CD4-positive, CD25-positive, alpha-beta regulatory T cell (primary cell): Measurements from ENCODE around the gene RET. TPM values are rescaled to one million over a fixed set of nuclear protein-coding genes. Genes with fewer than 3 reads are reported as not detected.

Experiments used
- ATAC-seq, 2 donors: fragments of 150-1000 bp; cut with Tn5 transposase; one replicate each; pipeline ENCODE4 v1.10.0; 2021; ENCODE audit warnings: low read depth in 2 of 2, moderate number of reproducible peaks in 2 of 2, moderate library complexity in 1 of 2
- DNase-seq, 3 donors: peaks; one replicate each; pipeline versions ENCODE4 v3.0.0 to v3.0.0-alpha.2; 2012 to 2022; ENCODE audit warnings: mixed read lengths in 1 of 3
- H3K27ac ChIP-seq: one replicate; pipeline ENCODE4 v1.7.0; 2013; ENCODE audit warnings: mild to moderate bottlenecking, low read length; ENCODE audit not compliant: insufficient read depth, poor library complexity, severe bottlenecking
- H3K27me3 ChIP-seq: one replicate; pipeline ENCODE4 v1.7.0; 2013; ENCODE audit warnings: low read length; ENCODE audit not compliant: control insufficient read depth, insufficient read depth
- H3K36me3 ChIP-seq: one replicate; pipeline ENCODE4 v1.7.0; 2013; ENCODE audit warnings: mild to moderate bottlenecking, low read length, moderate library complexity; ENCODE audit not compliant: control insufficient read depth, insufficient read depth
- H3K4me1 ChIP-seq: 2 replicates; pipeline ENCODE4 v1.7.0; 2013; ENCODE audit warnings: mild to moderate bottlenecking, low read length; ENCODE audit not compliant: insufficient read depth, control insufficient read depth, poor library complexity, severe bottlenecking
- H3K4me3 ChIP-seq: one replicate; pipeline ENCODE4 v1.7.0; 2013; ENCODE audit warnings: low read depth, mild to moderate bottlenecking, low read length, moderate library complexity
- H3K9me3 ChIP-seq, 2 experiments: 1 replicate in 1 of 2; 2 replicates in 1 of 2; pipeline ENCODE4 v1.7.0; 2013; ENCODE audit warnings: low read length in 2 of 2, mild to moderate bottlenecking in 1 of 2, moderate library complexity in 1 of 2; ENCODE audit not compliant: control insufficient read depth in 2 of 2
- H3K27ac Mint-ChIP-seq, 3 donors: one replicate each; pipeline ENCODE4 v1.8.0; 2020 to 2022; ENCODE audit warnings: mild to moderate bottlenecking in 3 of 3, mixed read lengths in 3 of 3, moderate library complexity in 2 of 3
- H3K27me3 Mint-ChIP-seq: one replicate; pipeline ENCODE4 v1.8.0; 2022; ENCODE audit warnings: mild to moderate bottlenecking, mixed read lengths
- H3K36me3 Mint-ChIP-seq: one replicate; pipeline ENCODE4 v1.8.0; 2020; ENCODE audit warnings: mixed read lengths
- H3K4me1 Mint-ChIP-seq, 4 donors: one replicate each; pipeline ENCODE4 v1.8.0; 2020 to 2022; ENCODE audit warnings: mixed read lengths in 4 of 4, mild to moderate bottlenecking in 1 of 4
- H3K4me3 Mint-ChIP-seq, 4 donors: one replicate each; pipeline ENCODE4 v1.8.0; 2020 to 2022; ENCODE audit warnings: mild to moderate bottlenecking in 4 of 4, mixed read lengths in 4 of 4, moderate library complexity in 3 of 4
- H3K9me3 Mint-ChIP-seq, 7 donors: one replicate each; pipeline ENCODE4 v1.8.0; 2020 to 2022; ENCODE audit warnings: mixed read lengths in 7 of 7, mild to moderate bottlenecking in 3 of 7, moderate library complexity in 2 of 7
- polyA plus RNA-seq, 4 donors: library from polyadenylated mRNA; unstranded; fragments of 300-500 nt; fragmentation: Illumina TruSeq; gene quantifications; one replicate each; pipeline ENCODE4 v1.2.3, GENCODE V29; 2021
- total RNA-seq: library from RNA; stranded (reverse); gene quantifications from one replicate; pipeline ENCODE4 v1.2.3, GENCODE V29; 2022

RET gene
- total and polyA plus RNA-seq, 5 donors from 2014 or later = 0.37 TPM; not detected in 4

DNA sequence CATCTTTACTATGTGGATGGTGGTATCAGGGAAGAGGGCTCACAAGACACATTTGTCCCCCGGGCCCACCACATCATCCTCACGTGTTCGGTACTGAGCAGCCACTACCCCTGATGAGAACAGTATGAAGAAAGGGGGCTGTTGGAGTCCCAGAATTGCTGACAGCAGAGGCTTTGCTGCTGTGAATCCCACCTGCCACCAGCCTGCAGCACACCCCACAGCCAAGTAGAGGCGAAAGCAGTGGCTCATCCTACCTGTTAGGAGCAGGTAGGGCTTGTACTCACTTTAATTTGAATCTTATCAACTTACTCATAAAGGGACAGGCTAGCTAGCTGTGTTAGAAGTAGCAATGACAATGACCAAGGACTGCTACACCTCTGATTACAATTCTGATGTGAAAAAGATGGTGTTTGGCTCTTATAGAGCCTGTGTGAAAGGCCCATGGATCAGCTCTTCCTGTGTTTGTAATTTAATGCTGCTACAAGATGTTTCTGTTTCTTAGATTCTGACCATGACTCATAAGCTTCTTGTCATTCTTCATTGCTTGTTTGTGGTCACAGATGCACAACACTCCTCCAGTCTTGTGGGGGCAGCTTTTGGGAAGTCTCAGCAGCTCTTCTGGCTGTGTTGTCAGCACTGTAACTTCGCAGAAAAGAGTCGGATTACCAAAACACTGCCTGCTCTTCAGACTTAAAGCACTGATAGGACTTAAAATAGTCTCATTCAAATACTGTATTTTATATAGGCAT, 52.3 kb downstream of the RET start:
- DNase-seq (peak in 1 of 3 donors; percentile 64), ATAC-seq (peak; percentile 43 to 54)
- Histone ChIP-seq H3K9me3 (no peaks in the 10 kb centered on the region), H3K27me3 (no peaks in the 10 kb centered on the region), H3K27ac (no peak overlapping the region), H3K4me1 (peaks cover 14% of the 10 kb centered on the region), H3K36me3 (no peaks in the 10 kb centered on the region), H3K4me3 (no peak overlapping the region)
- H3K4me3 Mint-ChIP-seq = no peak overlapping the region
- no peaks in the 10 kb centered on the region for H3K27me3 Mint-ChIP-seq
- H3K4me1 Mint-ChIP-seq = peaks cover 4 to 31% (median 11%) of the 10 kb centered on the region in 4 donors
- no peaks in the 10 kb centered on the region for H3K36me3 Mint-ChIP-seq
- H3K27ac Mint-ChIP-seq = peak overlapping the region; percentile 74 to 84 (median 78)
- H3K9me3 Mint-ChIP-seq = no peaks in the 10 kb centered on the region

- Histone ChIP-seq H3K27me3 (no peaks in the 10 kb centered on the region), H3K36me3 (no peaks in the 10 kb centered on the region), H3K4me3 (no peak overlapping the region), H3K4me1 (peaks cover 14% of the 10 kb centered on the region), H3K9me3 (no peaks in the 10 kb centered on the region), H3K27ac (no peak overlapping the region)
- Mint-ChIP-seq H3K27me3 (no peaks in the 10 kb centered on the region), H3K27ac (no peak overlapping the region), H3K4me1 (peaks cover 6 to 34% (median 18%) of the 10 kb centered on the region in 4 donors), H3K9me3 (no peaks in the 10 kb centered on the region), H3K4me3 (no peak overlapping the region), H3K36me3 (no peaks in the 10 kb centered on the region)
- DNase-seq (no peak), ATAC-seq (no peak)
Observed at GRCh38 chr10:43130770-43131171, 53.9 kb downstream of the RET start.

DNA sequence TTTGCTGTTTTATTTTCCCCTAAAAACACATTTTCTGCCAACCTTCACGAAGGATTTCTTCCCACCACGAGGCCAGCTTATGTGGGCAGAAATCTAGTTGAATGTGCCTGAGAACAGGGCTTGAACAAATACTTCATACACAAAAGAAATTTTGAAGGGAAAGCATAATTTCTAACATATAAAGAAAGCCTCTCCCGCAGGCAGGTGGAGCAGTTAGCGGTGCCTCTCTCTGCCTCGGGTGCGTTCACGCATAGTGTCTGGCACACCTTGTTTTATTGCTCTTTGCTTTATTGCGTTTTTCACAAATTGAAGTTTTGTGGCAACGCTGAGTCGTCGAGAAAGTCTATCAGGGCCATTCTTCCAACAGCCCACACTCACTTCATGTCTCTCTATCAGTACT, 54.4 kb downstream of the RET start:
- no peaks in the 10 kb centered on the region for H3K9me3 Mint-ChIP-seq
- no peak for DNase-seq
- no peak overlapping the region for H3K4me3 ChIP-seq
- H3K4me3 Mint-ChIP-seq = no peak overlapping the region
- peaks cover 10 to 37% (median 23%) of the 10 kb centered on the region in 4 donors for H3K4me1 Mint-ChIP-seq
- no peak overlapping the region for H3K27ac Mint-ChIP-seq
- H3K27me3 ChIP-seq = no peaks in the 10 kb centered on the region
- peaks cover 14% of the 10 kb centered on the region for H3K4me1 ChIP-seq
- no peak overlapping the region for H3K27ac ChIP-seq
- H3K9me3 ChIP-seq = no peaks in the 10 kb centered on the region
- no peak for ATAC-seq
- H3K36me3 ChIP-seq = no peaks in the 10 kb centered on the region
- no peaks in the 10 kb centered on the region for H3K27me3 Mint-ChIP-seq
- no peaks in the 10 kb centered on the region for H3K36me3 Mint-ChIP-seq

- Mint-ChIP-seq H3K4me1 (peaks cover 6 to 37% (median 21%) of the 10 kb centered on the region in 4 donors), H3K36me3 (no peaks in the 10 kb centered on the region), H3K27me3 (no peaks in the 10 kb centered on the region), H3K27ac (no peak overlapping the region), H3K4me3 (no peak overlapping the region), H3K9me3 (no peaks in the 10 kb centered on the region)
- peaks cover 7% of the 10 kb centered on the region for H3K4me1 ChIP-seq
- no peak overlapping the region for H3K27ac ChIP-seq
- H3K27me3 ChIP-seq = no peaks in the 10 kb centered on the region
- no peaks in the 10 kb centered on the region for H3K9me3 ChIP-seq
- ATAC-seq (no peak), DNase-seq (no peak)
- H3K4me3 ChIP-seq = no peak overlapping the region
- H3K36me3 ChIP-seq = no peaks in the 10 kb centered on the region
Observed at GRCh38 chr10:43131906-43132305, 55.0 kb downstream of the RET start.

- Histone ChIP-seq H3K27me3 (no peaks in the 10 kb centered on the region), H3K4me3 (no peak overlapping the region), H3K4me1 (peaks cover 11% of the 10 kb centered on the region), H3K36me3 (no peaks in the 10 kb centered on the region), H3K27ac (no peak overlapping the region), H3K9me3 (no peaks in the 10 kb centered on the region)
- H3K27me3 Mint-ChIP-seq = no peaks in the 10 kb centered on the region
- no peak for ATAC-seq
- H3K4me1 Mint-ChIP-seq = peaks cover 5 to 32% (median 18%) of the 10 kb centered on the region in 4 donors
- H3K4me3 Mint-ChIP-seq = peak overlapping the region in 1 of 4 donors; percentile 33
- no peaks in the 10 kb centered on the region for H3K36me3 Mint-ChIP-seq
- H3K9me3 Mint-ChIP-seq = no peaks in the 10 kb centered on the region
- peak overlapping the region in 2 of 3 donors; percentile 48 to 58 for H3K27ac Mint-ChIP-seq
- no peak for DNase-seq
Observed at GRCh38 chr10:43132867-43133787, 56.3 kb downstream of the RET start.

GRCh38 chr10:43134126-43134905, 57.4 kb downstream of the RET start:
- H3K4me1 ChIP-seq = peaks cover 16% of the 10 kb centered on the region
- no peaks in the 10 kb centered on the region for H3K27me3 ChIP-seq
- H3K27ac ChIP-seq = no peak overlapping the region
- Mint-ChIP-seq H3K9me3 (peaks cover 0 to 1% (median 0%) of the 10 kb centered on the region in 7 donors), H3K27ac (peak overlapping the region in 1 of 3 donors; percentile 12), H3K4me3 (peak overlapping the region in 1 of 4 donors; percentile 48), H3K4me1 (peaks cover 11 to 30% (median 22%) of the 10 kb centered on the region in 4 donors), H3K27me3 (no peaks in the 10 kb centered on the region), H3K36me3 (no peaks in the 10 kb centered on the region)
- H3K4me3 ChIP-seq = no peak overlapping the region
- ATAC-seq (no peak), DNase-seq (no peak)
- H3K36me3 ChIP-seq = no peaks in the 10 kb centered on the region
- no peaks in the 10 kb centered on the region for H3K9me3 ChIP-seq

- DNase-seq (no peak), ATAC-seq (no peak)
- peaks cover 0 to 1% (median 0%) of the 10 kb centered on the region in 7 donors for H3K9me3 Mint-ChIP-seq
- H3K27me3 ChIP-seq = no peaks in the 10 kb centered on the region
- H3K27ac Mint-ChIP-seq = peak overlapping the region in 1 of 3 donors; percentile 37
- H3K4me1 Mint-ChIP-seq = peaks cover 11 to 34% (median 27%) of the 10 kb centered on the region in 4 donors
- no peak overlapping the region for H3K4me3 ChIP-seq
- H3K27ac ChIP-seq = no peak overlapping the region
- H3K27me3 Mint-ChIP-seq = no peaks in the 10 kb centered on the region
- no peaks in the 10 kb centered on the region for H3K36me3 ChIP-seq
- H3K4me1 ChIP-seq = peaks cover 24% of the 10 kb centered on the region
- H3K9me3 ChIP-seq = no peaks in the 10 kb centered on the region
- H3K36me3 Mint-ChIP-seq = no peaks in the 10 kb centered on the region
- peak overlapping the region in 2 of 4 donors; percentile 0 to 96 for H3K4me3 Mint-ChIP-seq
Observed at GRCh38 chr10:43135064-43135463, 58.2 kb downstream of the RET start.
